CD14-positive monocyte (primary cell): Measurements from ENCODE around the gene LYSMD4. TPM values are rescaled to one million over a fixed set of nuclear protein-coding genes. Genes with fewer than 3 reads are reported as not detected.

ENCODE experiments used
- DNase-seq, 3 donors: peaks; one replicate each; pipeline ENCODE4 v3.0.0-alpha.2; 2011 to 2022
- H2AFZ ChIP-seq: 2 replicates; pipeline ENCODE4 v1.6.0; 2012; ENCODE audit warnings: mild to moderate bottlenecking, low read depth, low read length, inconsistent platforms; ENCODE audit not compliant: insufficient read depth, poor library complexity, severe bottlenecking
- H3K27ac ChIP-seq, 2 donors: 1 replicate in 1 of 2; 2 replicates in 1 of 2; pipeline ENCODE4 v1.5.1; 2012 to 2013; ENCODE audit warnings: low read length in 2 of 2, control low read depth in 1 of 2, inconsistent platforms in 1 of 2, low read depth in 1 of 2, mild to moderate bottlenecking in 1 of 2
- H3K27me3 ChIP-seq, 2 donors: one replicate each; pipeline versions ENCODE4 v1.6.0 to v1.6.1; 2011 to 2013; ENCODE audit warnings: low read length in 2 of 2; ENCODE audit not compliant: control insufficient read depth in 2 of 2, insufficient read depth in 2 of 2
- H3K36me3 ChIP-seq, 2 donors: replicated peaks in 1 of 2; 1 replicate in 1 of 2; 2 replicates in 1 of 2; pipeline versions ENCODE4 v1.5.1 to v1.6.1; 2012 to 2013; ENCODE audit warnings: low read length in 2 of 2, control low read depth in 1 of 2, inconsistent platforms in 1 of 2, mild to moderate bottlenecking in 1 of 2; ENCODE audit not compliant: insufficient read depth in 2 of 2, control insufficient read depth in 1 of 2
- H3K4me1 ChIP-seq, 2 donors: 1 replicate in 1 of 2; 2 replicates in 1 of 2; pipeline versions ENCODE4 v1.5.1 to v1.6.1; 2012 to 2013; ENCODE audit warnings: low read length in 2 of 2, control low read depth in 1 of 2, inconsistent platforms in 1 of 2, mild to moderate bottlenecking in 1 of 2, moderate library complexity in 1 of 2; ENCODE audit not compliant: insufficient read depth in 2 of 2, control insufficient read depth in 1 of 2
- H3K4me2 ChIP-seq: replicated peaks from 2 replicates; pipeline ENCODE3; 2012; ENCODE audit warnings: low read length, moderate library complexity, mild to moderate bottlenecking; ENCODE audit not compliant: poor library complexity, severe bottlenecking; ENCODE audit errors: extremely low read depth
- H3K4me3 ChIP-seq, 3 experiments: fragments of 200-600 bp in 1 of 3; sonication (generic) in 1 of 3; replicated peaks in 1 of 3; 1 replicate in 2 of 3; 2 replicates in 1 of 3; pipeline ENCODE4 v1.5.1; 2011 to 2013; ENCODE audit warnings: low read length in 3 of 3, mild to moderate bottlenecking in 3 of 3, control low read depth in 2 of 3, low read depth in 2 of 3, inconsistent platforms in 1 of 3, moderate library complexity in 1 of 3
- H3K79me2 ChIP-seq: 2 replicates; pipeline ENCODE4 v1.6.0; 2012; ENCODE audit warnings: mild to moderate bottlenecking, control low read depth, inconsistent platforms, low read length, moderate library complexity; ENCODE audit not compliant: insufficient read depth
- H3K9ac ChIP-seq: 2 replicates; pipeline ENCODE4 v1.6.0; 2017; ENCODE audit warnings: low read length, mild to moderate bottlenecking; ENCODE audit not compliant: insufficient read depth, poor library complexity, severe bottlenecking
- H3K9me3 ChIP-seq, 2 donors: replicated peaks in 1 of 2; 1 replicate in 1 of 2; 2 replicates in 1 of 2; pipeline versions ENCODE4 v1.5.1 to v1.6.1; 2012 to 2013; ENCODE audit warnings: low read length in 2 of 2, control low read depth in 1 of 2; ENCODE audit not compliant: control insufficient read depth in 1 of 2, insufficient read depth in 1 of 2
- H4K20me1 ChIP-seq: 2 replicates; pipeline ENCODE4 v1.6.0; 2012; ENCODE audit warnings: mild to moderate bottlenecking, low read length, control low read depth, moderate library complexity; ENCODE audit not compliant: insufficient read depth
- H3K27ac Mint-ChIP-seq, 7 donors: one replicate each; pipeline ENCODE4 v1.8.0; 2020; ENCODE audit warnings: mild to moderate bottlenecking in 7 of 7, mixed read lengths in 7 of 7, moderate library complexity in 6 of 7, inconsistent platforms in 2 of 7
- H3K27me3 Mint-ChIP-seq, 3 donors: one replicate each; pipeline ENCODE4 v1.8.0; 2021 to 2022; ENCODE audit warnings: low read depth in 3 of 3, mild to moderate bottlenecking in 3 of 3, mixed read lengths in 3 of 3, moderate library complexity in 3 of 3, inconsistent platforms in 1 of 3
- H3K36me3 Mint-ChIP-seq, 2 donors: one replicate each; pipeline ENCODE4 v1.8.0; 2020; ENCODE audit warnings: mixed read lengths in 2 of 2, inconsistent platforms in 1 of 2, mild to moderate bottlenecking in 1 of 2
- H3K4me1 Mint-ChIP-seq: one replicate; pipeline ENCODE4 v1.8.0; 2020; ENCODE audit warnings: mild to moderate bottlenecking, mixed read lengths
- H3K4me3 Mint-ChIP-seq, 2 donors: one replicate each; pipeline ENCODE4 v1.8.0; 2020; ENCODE audit warnings: mild to moderate bottlenecking in 2 of 2, mixed read lengths in 2 of 2, moderate library complexity in 1 of 2
- H3K9me3 Mint-ChIP-seq, 7 donors: one replicate each; pipeline ENCODE4 v1.8.0; 2020 to 2022; ENCODE audit warnings: mixed read lengths in 7 of 7, mild to moderate bottlenecking in 6 of 7, moderate library complexity in 6 of 7, inconsistent platforms in 2 of 7
- CTCF ChIP-seq: fragments of 200-600 bp; IDR thresholded peaks from one replicate; pipeline ENCODE4 v1.8.0; 2022; ENCODE audit warnings: antibody characterized with exemption, mild to moderate bottlenecking
- WGBS: methylation state at CpG from one replicate; pipeline ENCODE4 v1.1.5; 2013; ENCODE audit warnings: missing lambda C conversion rate; ENCODE audit not compliant: insufficient coverage; 5-methylcytosine and 5-hydroxymethylcytosine counted together
- intact Hi-C, 2 donors: fragments of 100-400 bp; cut with micrococcal nuclease; formaldehyde crosslinking; loops; one replicate each; pipeline versions ENCODE4 v1.15.0 to v1.15.1; 2023
- polyA plus RNA-seq, 3 donors: library from polyadenylated mRNA; depleted of rRNA in 1 of 3; unstranded in 2 of 3; stranded (reverse) in 1 of 3; fragments of 300-500 nt in 2 of 3; fragments of >200 nt in 1 of 3; fragmentation: Illumina TruSeq in 2 of 3; gene quantifications; 1 replicate in 2 of 3; 2 replicates in 1 of 3; pipeline ENCODE4 v1.2.3, GENCODE V29; 2012 to 2021

LYSMD4 gene
- polyA plus RNA-seq, 3 donors = 1.1 to 4.7 (median 2.5) TPM

GRCh38 chr15:99755692-99756409 is 22.6 kb upstream of the LYSMD4 start:
- no peaks in the 10 kb centered on the region for H3K27me3 ChIP-seq
- no peaks in the 10 kb centered on the region for H4K20me1 ChIP-seq
- intact Hi-C loops = loop anchor here (5.0 kb wide), 2 partner anchors 474 to 484 kb away; no protein-coding TSS in a partner anchor
- WGBS = 13% methylated on average over 3 of the region's 7 CpGs
- TF ChIP-seq CTCF = peak; percentile 89
- no peaks in the 10 kb centered on the region for H3K36me3 Mint-ChIP-seq
- no peak overlapping the region for H3K4me3 ChIP-seq
- H3K4me1 ChIP-seq = no peaks in the 10 kb centered on the region
- H3K27ac ChIP-seq = no peak overlapping the region
- no peak overlapping the region for H3K4me3 Mint-ChIP-seq
- DNase-seq = peak; percentile 48 to 58 (median 56)
- H3K27ac Mint-ChIP-seq = no peak overlapping the region
- H3K27me3 Mint-ChIP-seq = peaks cover 0 to 2% (median 1%) of the 10 kb centered on the region in 3 donors
- H3K9me3 ChIP-seq = no peaks in the 10 kb centered on the region
- H3K9ac ChIP-seq = no peak overlapping the region
- no peaks in the 10 kb centered on the region for H3K9me3 Mint-ChIP-seq
- no peaks in the 10 kb centered on the region for H3K79me2 ChIP-seq
- no peak overlapping the region for H2AFZ ChIP-seq
- no peaks in the 10 kb centered on the region for H3K36me3 ChIP-seq
- H3K4me1 Mint-ChIP-seq = peaks cover 4% of the 10 kb centered on the region
- no peak overlapping the region for H3K4me2 ChIP-seq

DNA sequence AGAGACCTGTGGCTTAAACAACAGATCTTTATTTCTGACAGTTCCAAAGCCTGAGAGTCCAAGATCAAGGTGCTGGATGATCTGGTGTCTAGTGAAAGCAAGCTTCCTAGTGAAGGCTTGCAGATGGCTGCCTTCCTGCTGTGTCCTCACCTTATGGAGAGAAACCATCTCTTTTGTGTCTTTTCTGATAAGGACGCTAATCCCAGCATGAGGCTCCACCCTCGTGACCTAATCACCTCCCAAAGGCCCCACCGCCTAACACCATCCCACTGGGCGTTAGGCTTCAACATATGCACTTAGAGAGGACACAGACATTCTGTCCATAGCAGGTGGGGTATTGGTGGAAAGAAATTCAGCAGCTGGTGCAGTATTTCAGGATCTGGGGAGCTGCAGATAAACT is 19.8 kb upstream of the LYSMD4 start:
- Mint-ChIP-seq H3K27me3 (peaks cover 0 to 2% (median 1%) of the 10 kb centered on the region in 3 donors), H3K27ac (no peak overlapping the region), H3K9me3 (no peaks in the 10 kb centered on the region), H3K4me1 (peaks cover 4% of the 10 kb centered on the region), H3K36me3 (no peaks in the 10 kb centered on the region), H3K4me3 (no peak overlapping the region)
- Histone ChIP-seq H3K79me2 (no peaks in the 10 kb centered on the region), H3K36me3 (no peaks in the 10 kb centered on the region), H3K27me3 (no peaks in the 10 kb centered on the region), H3K4me2 (no peak overlapping the region), H4K20me1 (no peaks in the 10 kb centered on the region), H3K9me3 (no peaks in the 10 kb centered on the region), H3K4me1 (no peaks in the 10 kb centered on the region), H3K4me3 (no peak overlapping the region), H2AFZ (no peak overlapping the region), H3K9ac (no peak overlapping the region), H3K27ac (no peak overlapping the region)
- no CpG with 5 or more reads among the region's 4 CpGs for WGBS
- intact Hi-C loops = no loop called here
- no peak for DNase-seq
- no peak for TF ChIP-seq CTCF
